SIG-M5 treated with dmso at 0.1 percent for 504 hours (cell line): ENCODE measurements around the gene SLC6A6.

Experiments
- DNase-seq: peaks from one replicate; lab custom pipeline; 2025; ENCODE audit not compliant: unreplicated experiment; lab: John Stamatoyannopoulos, UW

Gene SLC6A6

DNA sequence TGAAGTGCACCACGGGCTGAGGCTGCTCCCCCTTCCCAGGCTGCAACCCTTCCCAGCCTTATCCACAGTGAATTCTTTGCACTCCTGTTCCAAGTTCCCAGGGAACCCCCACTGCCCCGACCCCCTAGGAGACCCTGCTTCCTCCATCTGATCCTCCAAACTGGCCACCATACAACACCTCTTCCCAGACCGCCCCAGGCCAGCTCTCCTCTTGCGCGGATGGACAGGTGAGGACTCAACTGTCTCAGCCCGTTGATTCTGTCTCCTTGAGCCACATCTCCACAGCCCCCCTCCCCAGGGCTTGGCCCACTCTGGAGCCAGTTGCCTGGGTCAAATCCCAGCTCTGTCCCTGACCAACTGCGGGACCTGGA lies 116.0 kb downstream of the SLC6A6 start:
- no peak for DNase-seq

DNA sequence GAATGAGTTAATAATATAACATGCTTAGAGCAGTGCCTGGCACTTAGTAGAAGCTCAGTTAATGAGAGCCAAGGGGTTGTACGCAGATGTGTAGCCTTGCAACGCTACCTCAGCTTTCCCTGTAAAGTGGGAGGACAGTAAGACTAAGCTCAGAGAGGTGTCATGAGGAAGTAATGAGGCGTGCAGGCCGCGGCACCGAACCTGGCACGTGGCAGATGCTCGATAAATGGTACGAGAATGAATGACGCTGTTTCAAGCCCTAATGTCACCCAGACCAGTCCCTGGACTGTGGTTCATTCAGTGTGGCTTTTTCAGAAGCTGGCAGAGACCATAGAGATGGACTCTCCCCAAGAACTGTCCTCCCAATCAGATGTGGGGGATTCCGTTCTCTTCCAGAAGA lies 116.5 kb downstream of the SLC6A6 start:
- DNase-seq = no peak

DNA sequence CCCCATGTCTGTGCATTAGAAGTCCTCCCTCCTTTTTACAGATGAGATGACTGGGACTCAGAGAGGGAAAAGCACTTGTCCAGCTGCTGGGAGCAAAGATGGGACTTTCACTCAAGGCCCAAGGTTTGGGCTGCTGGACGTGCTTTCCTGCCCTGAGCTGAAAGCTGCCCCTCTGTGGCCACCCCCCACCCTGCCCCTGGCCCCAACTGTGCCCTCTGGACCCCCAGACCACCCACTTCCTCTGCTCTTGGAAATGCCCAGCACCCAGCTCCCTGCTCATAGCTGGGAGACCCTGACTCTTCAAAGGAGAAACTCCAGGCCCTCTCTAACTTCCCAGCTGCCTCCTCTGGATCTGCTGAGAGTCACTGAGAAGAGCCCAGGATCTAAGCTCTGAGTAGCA lies 117.0 kb downstream of the SLC6A6 start:
- DNase-seq = no peak

DNA sequence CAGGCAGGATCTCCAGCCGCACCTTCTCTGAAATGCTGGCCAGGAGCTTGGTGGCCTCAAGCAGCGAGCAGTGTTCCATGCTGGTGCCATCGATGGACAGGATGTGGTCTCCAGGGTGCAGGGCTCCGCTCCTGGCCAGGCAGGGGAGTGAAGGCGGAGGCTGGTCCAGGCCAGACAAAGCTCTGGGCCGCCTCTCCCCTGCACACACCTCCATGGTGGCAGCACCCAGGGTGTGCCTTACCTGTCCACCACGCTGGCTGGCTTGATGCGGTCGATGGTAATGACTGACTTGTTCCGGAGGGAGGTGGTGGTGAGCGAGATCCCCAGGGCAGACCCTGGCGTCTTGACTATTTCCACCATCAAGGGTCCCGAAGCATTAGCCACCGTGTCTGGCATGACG lies 117.7 kb downstream of the SLC6A6 start:
- DNase-seq = no peak

DNA sequence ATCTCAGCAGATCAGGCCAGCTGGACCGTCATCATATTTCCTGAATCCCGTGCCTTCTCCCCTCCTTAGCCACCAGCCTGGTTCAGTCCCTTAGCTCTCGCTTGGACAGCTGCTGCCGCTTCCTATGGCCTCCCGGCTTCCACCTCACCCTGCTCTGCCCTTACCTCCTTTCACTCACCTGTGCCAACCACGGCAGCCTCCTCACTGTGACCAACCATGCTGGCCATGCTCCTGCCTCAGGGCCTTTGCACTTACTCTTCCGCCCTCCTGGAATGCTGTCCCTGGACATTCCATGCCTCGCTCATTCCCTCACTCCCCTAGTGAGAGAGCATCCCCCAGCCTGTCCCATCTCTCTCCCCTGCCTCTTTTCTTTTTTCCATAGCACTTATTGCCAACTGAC lies 118.6 kb downstream of the SLC6A6 start:
- DNase-seq = no peak

DNA sequence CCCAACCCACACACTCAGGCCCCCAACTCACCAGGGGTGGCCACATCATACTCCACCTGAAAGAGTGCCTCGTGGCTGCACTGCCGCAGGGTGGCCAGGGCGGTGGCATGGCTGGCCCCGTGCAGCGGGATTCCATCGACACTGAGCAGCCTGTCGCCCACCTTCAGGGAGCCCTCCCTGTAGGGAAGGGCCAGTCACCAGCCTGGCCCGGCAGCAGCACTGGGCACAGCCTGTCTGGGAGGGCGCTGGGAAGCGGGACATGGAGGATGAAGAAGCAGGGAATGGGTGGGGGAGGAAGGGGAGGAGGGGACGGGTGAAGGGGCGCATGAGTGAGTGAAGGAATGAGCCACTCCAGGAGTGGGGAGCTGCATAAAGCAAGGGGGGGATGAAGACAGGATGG lies 119.2 kb downstream of the SLC6A6 start:
- no peak for DNase-seq

DNA sequence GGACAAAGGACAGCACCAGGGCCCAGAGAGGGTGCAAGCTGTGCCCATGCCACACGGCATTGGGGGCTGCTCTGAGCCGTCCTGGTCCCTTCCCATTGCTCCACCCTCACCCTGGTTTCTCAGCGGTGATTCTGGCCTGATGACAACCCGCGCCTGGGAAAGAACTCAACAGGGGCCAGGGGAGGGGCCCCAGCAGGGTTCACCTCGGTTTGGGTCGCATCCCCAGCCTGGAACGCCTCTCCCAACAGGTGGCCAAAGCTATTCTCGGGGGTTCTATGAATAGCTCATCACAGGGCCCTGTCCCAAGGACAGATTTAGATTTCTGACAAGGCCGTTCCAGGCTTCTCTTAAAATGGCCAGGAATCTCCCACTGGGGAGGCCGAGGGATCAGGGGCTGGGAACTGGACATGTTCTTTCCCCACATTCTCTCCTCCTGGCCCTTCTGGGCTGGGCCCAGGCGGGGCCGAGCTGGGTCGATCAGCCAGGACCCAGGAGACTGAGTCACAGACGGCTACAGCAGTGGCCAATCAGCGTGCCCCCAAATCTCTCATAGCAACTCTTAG lies 119.8 kb downstream of the SLC6A6 start:
- DNase-seq = no peak

DNA sequence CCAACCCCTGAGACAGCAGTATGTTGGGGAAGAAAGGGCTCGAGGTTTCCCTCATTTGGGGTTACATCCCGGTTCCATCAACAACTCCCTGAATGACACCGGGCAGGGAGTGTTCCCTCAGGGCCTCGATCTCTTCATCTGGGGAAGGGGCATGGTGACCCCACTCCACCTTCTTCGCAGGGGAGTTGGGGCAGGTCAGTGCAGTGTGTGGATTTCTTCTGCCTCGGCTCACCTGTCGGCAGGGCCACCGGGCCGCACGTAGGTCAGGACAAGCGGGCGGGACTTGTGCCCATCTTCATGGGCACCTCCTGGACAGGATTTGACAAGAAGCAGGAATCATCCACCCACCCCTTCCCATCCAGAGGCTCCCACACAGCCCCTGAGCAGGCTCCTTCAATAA lies 120.4 kb downstream of the SLC6A6 start:
- DNase-seq = no peak

DNA sequence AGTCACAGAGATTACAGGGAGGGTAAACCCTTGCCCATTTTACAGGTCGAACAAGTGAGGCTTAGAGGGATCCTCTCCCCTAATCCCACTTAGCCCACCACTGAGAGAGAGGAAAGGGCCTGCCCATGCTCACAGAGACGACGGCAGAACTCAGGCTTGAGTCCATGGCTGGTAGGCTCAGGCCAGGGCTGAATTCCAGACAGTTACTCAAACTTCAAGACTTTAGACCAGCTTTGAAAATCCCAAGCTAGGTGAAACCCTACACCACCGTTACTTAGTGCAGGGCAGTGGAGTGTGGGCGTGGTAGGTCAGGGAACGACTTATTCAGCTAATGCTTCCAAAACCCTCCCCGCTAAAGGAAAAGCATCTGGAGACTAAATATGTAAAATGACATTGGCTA lies 121.4 kb downstream of the SLC6A6 start:
- no peak for DNase-seq

DNA sequence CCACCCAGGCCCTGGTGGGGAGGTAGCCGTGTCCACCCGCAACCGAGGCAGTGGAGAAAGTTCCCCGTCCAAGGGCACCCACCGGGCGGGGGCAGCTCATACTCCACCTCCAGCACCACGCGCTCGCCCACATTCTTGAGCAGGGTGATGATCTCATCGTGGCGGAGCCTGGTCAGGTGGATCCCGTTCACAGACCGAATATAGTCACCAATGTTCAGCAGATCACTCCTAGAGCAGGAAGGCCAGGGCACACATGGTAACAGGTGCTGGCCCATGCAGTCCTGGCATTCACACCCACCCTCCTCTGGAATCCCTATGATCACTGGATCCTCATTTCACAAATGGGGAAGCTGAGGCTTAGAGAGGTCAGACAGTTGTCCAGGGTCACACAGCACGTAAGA lies 121.9 kb downstream of the SLC6A6 start:
- DNase-seq = no peak

DNA sequence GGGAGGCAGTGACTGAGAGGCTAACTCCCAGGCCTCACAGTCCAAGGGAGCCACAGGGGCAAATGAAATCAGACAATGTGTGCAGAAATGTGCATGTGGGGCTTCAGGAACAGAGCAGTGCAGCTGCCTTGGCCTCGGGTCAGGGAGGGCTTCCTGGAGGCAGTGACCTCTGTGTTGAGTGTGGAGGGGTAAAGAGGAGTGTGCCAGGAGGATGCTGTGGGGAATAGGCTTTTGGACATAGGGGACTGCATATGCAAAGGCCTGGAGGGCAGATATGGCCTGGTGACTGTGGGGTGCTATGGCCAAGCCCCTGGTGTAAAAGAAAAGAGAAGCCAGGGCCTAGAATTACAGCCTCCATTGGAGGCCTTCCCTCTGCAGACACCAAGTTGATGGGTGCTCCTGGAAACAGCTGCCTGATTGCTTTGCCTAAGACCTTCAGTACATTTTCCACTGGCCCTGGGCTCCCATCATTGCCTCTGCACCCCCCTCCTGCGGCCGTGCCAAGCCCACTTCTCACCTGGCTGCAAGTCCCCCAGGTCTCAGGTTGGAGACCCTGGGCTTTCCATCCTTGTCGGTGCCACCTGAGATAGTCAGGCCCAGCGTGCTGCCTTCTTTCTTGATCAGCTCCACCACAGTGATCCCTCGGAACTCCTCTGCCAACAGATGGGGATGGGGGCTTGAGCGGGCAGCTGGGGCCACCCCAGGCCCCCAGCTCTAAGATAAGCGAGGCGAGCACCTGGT lies 122.7 kb downstream of the SLC6A6 start:
- no peak for DNase-seq

DNA sequence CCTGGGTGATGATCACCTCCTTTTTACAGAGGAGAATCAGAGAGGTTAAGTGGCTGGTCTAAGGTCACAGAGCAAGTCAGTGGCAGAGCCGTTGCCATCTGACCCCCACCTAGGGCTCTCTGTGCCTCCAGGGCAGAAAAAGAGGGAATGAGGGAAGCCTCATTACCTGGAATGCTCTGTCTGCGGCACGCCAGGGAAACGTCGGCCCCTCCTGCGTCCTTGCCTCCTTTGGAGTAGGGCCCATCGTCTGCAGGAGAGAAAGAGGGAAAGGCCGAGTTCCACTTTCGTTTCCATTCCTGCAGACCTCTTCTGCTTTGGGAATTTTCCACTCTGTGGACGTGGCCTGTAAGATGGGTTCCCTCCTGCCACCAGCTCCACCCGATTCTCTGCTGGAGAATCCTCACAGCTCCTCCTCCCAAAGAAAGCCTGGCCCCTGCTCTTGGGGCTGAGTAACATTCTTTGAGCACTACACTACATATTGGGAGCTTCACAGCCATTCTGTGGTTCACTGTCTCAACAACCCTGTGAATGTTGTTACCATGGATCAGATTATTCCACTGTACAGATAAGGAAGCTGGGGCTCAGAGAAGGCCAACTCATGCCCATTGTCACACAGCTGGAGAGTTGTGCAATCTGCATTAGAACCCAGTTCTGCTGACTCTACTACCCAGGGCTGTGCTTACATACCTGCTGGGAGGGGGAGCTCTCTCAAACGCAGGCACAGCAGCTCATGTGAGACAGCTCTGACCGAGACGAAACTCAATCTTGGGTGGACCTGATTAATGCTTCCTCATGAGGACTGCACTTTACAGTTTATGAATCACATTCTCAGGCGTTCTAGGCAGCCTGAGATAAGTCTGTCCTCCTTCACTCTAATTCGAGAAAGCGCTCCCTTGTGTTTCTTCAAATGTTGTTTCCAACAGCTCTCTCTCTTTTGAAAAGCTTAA lies 123.6 kb downstream of the SLC6A6 start:
- no peak for DNase-seq

DNA sequence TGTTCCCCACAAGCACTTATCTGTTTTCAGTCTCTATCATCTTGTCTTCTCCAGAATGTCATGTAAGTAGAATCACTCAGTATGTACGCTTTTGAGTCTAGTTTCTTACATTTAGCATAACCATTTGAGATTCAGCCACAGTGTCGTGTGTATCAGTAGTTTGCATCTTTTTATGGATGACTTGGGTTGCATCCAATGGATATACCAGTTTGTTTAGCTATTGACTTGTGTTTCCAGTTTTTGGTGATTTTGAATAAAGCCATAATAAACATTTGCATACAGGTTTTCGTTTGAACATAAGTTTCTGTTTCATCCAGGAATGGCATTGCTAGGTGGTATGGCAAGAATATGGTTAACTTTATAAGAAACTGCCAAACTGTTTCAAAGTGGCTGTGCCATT lies 125.7 kb downstream of the SLC6A6 start:
- no peak for DNase-seq

DNA sequence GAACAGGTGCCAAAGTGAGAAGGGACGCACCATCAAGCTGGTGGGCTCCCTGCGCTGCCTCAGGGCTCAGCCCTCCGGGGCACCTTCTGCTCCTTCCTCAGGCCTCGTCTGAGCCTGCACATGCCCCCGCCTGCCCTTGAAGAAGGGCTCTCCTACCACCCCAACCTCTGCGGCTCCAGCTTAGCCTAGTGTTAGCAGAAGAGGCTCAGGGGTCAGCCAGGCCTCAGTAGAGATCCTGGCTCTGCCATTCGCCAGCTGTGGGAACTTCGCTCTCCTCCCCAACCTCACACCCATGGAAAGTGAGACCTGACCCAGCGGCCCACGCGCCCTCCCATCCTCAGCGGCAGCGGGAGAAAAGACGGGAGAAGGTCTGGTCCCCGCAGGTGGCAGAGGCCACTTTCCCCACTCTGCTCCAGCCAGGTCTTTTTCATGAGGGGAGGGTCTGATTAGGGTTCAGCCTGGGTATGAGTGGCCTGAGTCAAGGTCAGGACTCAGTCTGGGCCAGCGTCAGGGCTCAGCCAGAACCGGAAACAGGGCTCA lies 129.5 kb downstream of the SLC6A6 start:
- DNase-seq = no peak

DNA sequence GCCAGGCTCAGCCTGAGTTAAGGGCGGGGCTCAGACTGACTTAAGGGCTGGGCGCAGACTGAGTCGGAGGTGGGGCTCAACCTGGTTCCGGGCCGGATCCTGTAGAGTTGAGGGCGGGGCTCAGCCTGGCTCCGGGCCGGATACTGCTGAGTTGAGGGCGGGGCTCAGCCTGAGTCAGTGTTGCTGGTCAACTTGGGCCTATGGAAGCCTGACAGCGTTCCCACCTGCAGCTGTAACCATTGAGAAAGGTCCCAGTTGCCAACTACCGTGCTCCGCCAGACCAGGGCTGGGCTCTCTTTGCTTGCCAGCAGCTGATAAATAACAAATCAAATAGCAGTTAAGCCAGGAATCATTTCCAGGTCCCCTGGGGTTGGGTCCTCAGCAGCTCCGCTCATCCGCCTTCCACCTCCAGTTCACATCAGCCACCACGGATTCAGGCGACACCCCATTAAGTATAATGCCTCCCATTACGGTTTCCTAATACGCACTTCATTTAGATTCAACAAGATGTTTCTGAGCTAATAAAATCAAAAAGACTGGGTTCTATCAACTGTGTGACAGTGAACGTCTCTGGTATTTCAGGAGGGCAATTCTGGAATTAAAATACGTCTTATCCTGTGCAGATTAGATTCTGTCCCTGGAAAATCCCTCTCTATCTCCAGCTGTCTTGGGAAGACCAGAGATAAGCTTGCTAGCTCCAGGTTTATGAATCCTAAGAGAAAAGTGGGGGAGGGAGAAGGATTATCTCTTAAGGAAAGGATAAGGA lies 130.5 kb downstream of the SLC6A6 start:
- no peak for DNase-seq

DNA sequence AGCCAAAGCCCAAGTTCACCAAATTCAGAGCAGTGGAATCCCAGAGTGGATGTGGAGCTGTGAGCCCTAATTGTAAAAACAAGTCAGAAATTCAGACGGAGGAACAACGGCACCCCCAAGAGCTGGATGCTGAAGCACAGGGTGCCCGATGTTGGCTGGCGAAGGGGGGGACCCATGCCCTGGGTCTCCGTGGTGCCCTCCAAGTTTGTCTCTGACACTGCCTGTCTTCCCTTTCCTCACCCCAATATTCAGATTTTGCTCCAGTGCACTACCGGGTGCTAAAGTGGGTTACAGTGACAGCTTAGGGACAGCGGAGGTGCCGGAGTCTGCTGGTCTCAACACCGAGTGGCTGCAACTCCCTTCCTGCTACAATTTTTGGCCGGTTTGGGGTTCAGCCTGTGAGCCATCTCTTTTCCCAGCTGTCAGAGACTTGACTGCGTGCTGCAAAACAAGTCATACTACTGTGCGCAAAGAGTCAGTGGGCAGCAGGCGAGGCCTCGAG lies 131.1 kb downstream of the SLC6A6 start:
- no peak for DNase-seq

DNA sequence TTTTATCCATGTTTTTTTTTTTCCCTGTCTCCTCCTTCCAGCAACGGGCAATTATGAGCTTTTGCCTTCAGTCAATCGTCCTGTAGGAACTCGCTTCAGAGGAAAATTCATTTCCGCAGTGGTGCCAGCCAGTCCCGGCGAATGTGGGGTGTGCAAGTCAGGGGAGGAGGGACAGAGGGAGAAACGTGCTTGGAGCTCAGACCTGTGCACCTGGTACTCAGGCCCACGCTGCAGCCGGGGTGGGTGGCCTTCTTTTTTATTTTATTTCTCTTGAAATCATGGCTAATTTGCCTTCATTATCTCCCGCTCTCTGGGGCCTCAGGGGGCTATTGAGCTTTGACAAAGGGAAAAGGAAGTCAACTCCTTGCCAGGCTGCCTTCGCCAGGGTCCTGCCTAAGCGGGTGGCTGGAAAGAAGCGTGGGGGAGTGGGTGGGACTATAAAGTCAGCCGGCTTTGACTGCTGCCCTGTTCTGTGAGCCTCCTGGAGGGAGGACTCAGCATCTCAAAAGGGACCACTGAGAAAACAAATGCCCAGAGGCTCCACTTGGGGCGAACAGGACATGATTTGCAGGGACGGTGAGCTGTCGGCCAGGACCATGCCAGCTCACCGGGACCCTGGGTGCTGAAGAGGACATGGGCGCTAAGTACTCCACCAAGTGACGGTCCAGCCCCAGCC lies 132.2 kb downstream of the SLC6A6 start:
- no peak for DNase-seq

DNA sequence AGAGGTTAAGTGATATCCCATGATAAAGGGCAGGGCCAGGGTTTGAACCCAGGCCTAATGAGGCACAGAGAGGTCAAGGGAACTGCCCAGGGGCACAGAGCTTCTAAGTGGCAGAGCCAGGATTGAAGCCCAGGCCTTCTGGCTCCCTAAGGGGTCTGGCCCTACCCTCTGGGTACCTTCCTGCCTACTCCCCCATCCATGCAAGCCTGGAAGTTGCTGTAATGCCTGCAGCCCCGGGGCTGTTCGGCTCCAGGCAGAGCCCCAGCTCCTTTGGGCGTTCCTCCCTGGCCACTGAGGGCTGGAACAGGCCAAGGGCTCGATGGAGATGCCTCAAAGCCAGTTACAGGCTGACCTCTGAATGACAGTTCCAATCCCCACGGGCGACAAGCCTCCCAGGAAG lies 133.2 kb downstream of the SLC6A6 start:
- no peak for DNase-seq

DNA sequence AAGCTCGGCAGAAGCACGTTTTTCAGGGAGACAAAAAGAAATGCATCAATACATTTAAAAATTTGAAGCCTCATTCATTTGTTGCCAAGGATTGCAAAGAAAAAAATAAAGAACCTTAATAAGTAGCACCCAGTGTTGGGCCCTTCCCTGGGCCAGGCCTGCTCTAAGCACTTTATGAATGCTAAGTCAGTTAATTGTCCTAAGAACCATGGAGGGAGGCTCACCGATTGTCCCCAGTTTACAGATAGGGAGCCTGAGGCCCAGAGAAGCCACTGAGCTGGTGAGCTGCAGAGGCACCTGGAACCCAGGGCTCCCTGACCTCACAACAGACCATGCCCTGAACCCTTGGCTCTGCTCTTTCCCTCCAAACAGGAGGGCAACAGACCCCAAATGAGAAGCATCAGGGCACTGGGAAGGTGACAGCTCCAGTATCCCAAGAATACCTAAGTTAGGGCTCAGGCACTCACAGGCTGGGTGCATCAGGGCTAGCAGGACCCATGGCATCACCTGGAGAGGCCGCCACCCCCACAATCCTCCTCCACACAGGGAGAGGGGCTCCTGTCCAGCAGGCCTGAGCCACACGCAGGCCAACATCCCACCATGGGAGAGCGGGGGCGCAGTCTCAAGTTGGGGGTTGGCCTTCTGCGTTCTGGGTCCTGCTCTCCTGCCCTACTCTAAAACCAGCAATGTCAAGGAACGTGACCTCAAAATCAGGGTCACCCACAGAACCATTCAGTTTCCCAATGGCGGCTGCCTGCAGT lies 133.8 kb downstream of the SLC6A6 start:
- DNase-seq = no peak
